DMS53 (cell line): ENCODE data around the gene QKI.

Experiments used
- DNase-seq: peaks from one replicate; lab custom pipeline; 2025; lab: John Stamatoyannopoulos, UW

The QKI gene

GRCh38 chr6:163620101-163620500 lies 205.6 kb downstream of the QKI start:
- no peak for DNase-seq

- DNase-seq = no peak
Measured at GRCh38 chr6:163620670-163621330, 206.3 kb downstream of the QKI start.

- no peak for DNase-seq
Measured at GRCh38 chr6:163625265-163625664, 210.7 kb downstream of the QKI start.

- no peak for DNase-seq
Measured at GRCh38 chr6:163626073-163626867, 211.8 kb downstream of the QKI start.

GRCh38 chr6:163627274-163628062 lies 212.9 kb downstream of the QKI start:
- no peak for DNase-seq
